ENCODE data around the gene ROR1.

ROR1 gene

GRCh38 chr1:64171797-64172281, 398.0 kb downstream of the ROR1 start:
- DNase-seq (ENCODE audit: extremely low read depth, low read depth) = no peak
- TF ChIP-seq CTCF (IDR thresholded peaks at IDR 0.05; ENCODE audit: low read depth, low read length) = no peak

- TF ChIP-seq CTCF (IDR thresholded peaks at IDR 0.05; ENCODE audit: low read depth, low read length) = no peak
Observed at GRCh38 chr1:64172458-64172983, 398.7 kb downstream of the ROR1 start.

GRCh38 chr1:64173336-64173940, 399.6 kb downstream of the ROR1 start:
- DNase-seq (ENCODE audit: extremely low read depth, low read depth) = no peak

More at GRCh38 chr1:64172458-64172983, 398.7 kb downstream of the ROR1 start:
- DNase-seq (ENCODE audit: extremely low read depth, low read depth) = no peak

GRCh38 chr1:64175639-64176038, 401.8 kb downstream of the ROR1 start:
- no peak for DNase-seq (ENCODE audit: extremely low read depth, low read depth)
- no peak for TF ChIP-seq CTCF (IDR thresholded peaks at IDR 0.05; ENCODE audit: low read depth, low read length)

More at GRCh38 chr1:64173336-64173940, 399.6 kb downstream of the ROR1 start:
- no peak for TF ChIP-seq CTCF (IDR thresholded peaks at IDR 0.05; ENCODE audit: low read depth, low read length)

- TF ChIP-seq CTCF (IDR thresholded peaks at IDR 0.05; ENCODE audit: low read depth, low read length) = no peak
- no peak for DNase-seq (ENCODE audit: extremely low read depth, low read depth)
Observed at GRCh38 chr1:64176659-64177058, 402.8 kb downstream of the ROR1 start.

DNA sequence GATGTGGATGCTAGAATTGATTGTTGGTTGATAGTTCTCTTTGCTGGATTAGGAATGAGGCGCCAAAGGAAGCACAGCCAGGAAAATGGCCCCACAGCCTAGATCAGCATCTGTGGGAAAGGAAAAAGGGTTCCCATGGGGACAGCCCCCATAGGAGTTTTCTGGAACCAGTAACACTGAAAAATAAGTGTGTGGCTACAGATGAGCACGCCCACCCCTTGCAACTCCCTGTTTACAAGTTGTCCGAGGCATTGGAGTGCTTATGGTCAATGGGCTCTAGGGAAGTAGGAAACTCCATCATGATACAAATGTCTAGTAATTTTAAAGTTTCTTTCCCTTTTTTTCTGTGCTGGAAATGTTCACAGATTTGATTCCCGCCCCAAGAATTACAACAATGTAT, 405.8 kb downstream of the ROR1 start:
- TF ChIP-seq CTCF (IDR thresholded peaks at IDR 0.05; ENCODE audit: low read depth, low read length) = no peak
- DNase-seq (ENCODE audit: extremely low read depth, low read depth) = no peak

- DNase-seq (ENCODE audit: extremely low read depth, low read depth) = no peak
- no peak for TF ChIP-seq CTCF (IDR thresholded peaks at IDR 0.05; ENCODE audit: low read depth, low read length)
Observed at GRCh38 chr1:64182207-64182606, 408.4 kb downstream of the ROR1 start.
